H1 (cell line): ENCODE measurements around the gene MMAB. TPM values are rescaled to one million over a fixed set of nuclear protein-coding genes. Genes with fewer than 3 reads are reported as not detected.

ENCODE experiments used
- CTCF ChIA-PET: fragments of 300-600 bp; sonication (Branson Sonifier 250); formaldehyde crosslinking; loops from one replicate; lab custom pipeline; 2021; ENCODE audit not compliant: partially characterized antibody; lab: Charles Lee
- POLR2A ChIA-PET: fragments of 300-600 bp; sonication (Branson Sonifier 250); formaldehyde crosslinking; loops from one replicate; lab custom pipeline; 2021; ENCODE audit warnings: inconsistent platforms; ENCODE audit not compliant: partially characterized antibody; lab: Charles Lee
- DNase-seq, 2 experiments: peaks; one replicate each; pipeline versions ENCODE4 v3.0.0 to v3.0.0-alpha.2; 2010 to 2022; ENCODE audit warnings: low spot score in 2 of 2, low read depth in 1 of 2, mixed read lengths in 1 of 2
- FAIRE-seq: peaks from 2 replicates; lab custom pipeline; 2011; peaks lifted over from hg19 to GRCh38; lab: Jason Lieb, UNC
- H2AFZ ChIP-seq: 2 replicates; pipeline ENCODE4 v1.8.1; 2012; ENCODE audit warnings: low read length, inconsistent platforms
- H2AK5ac ChIP-seq: 2 replicates; pipeline ENCODE4 v1.6.1; 2013; ENCODE audit warnings: low read depth, low read length
- H2BK120ac ChIP-seq: replicated peaks from 2 replicates; pipeline ENCODE3; 2013; ENCODE audit warnings: low read depth, low read length, inconsistent platforms
- H2BK12ac ChIP-seq: 2 replicates; pipeline ENCODE4 v1.6.1; 2013; ENCODE audit warnings: low read depth, low read length
- H2BK15ac ChIP-seq: 2 replicates; pipeline ENCODE4 v1.6.1; 2013; ENCODE audit warnings: low read length
- H2BK20ac ChIP-seq: 2 replicates; pipeline ENCODE4 v1.6.1; 2013; ENCODE audit warnings: low read length
- H2BK5ac ChIP-seq: 2 replicates; pipeline ENCODE4 v1.6.1; 2013; ENCODE audit warnings: low read depth, low read length
- H3K14ac ChIP-seq: 2 replicates; pipeline ENCODE4 v1.6.1; 2013; ENCODE audit warnings: inconsistent platforms; ENCODE audit not compliant: insufficient read length
- H3K18ac ChIP-seq: 2 replicates; pipeline ENCODE4 v1.6.1; 2013; ENCODE audit warnings: low read length; ENCODE audit errors: extremely low read depth
- H3K23ac ChIP-seq: 2 replicates; pipeline ENCODE4 v1.6.1; 2013; ENCODE audit warnings: inconsistent platforms; ENCODE audit not compliant: insufficient read length
- H3K23me2 ChIP-seq: 2 replicates; pipeline ENCODE4 v1.6.1; 2013; ENCODE audit warnings: low read depth, low read length
- H3K27ac ChIP-seq: 2 replicates; pipeline ENCODE4 v1.6.1; 2011; ENCODE audit warnings: low read depth, low read length, inconsistent platforms
- H3K27me3 ChIP-seq, 4 experiments: replicated peaks in 1 of 4; 1 replicate in 1 of 4; 2 replicates in 3 of 4; pipeline versions ENCODE4 v1.6.1 to v1.8.1; 2011 to 2013; ENCODE audit warnings: low read length in 3 of 4, mild to moderate bottlenecking in 3 of 4, inconsistent platforms in 2 of 4, mixed read lengths in 2 of 4, moderate library complexity in 1 of 4; ENCODE audit not compliant: control insufficient read depth in 3 of 4, insufficient read depth in 3 of 4; ENCODE audit errors: extremely low read depth in 1 of 4
- H3K36me3 ChIP-seq, 4 experiments: 2 replicates each; pipeline versions ENCODE4 v1.6.1 to v1.8.1; 2011 to 2013; ENCODE audit warnings: mild to moderate bottlenecking in 4 of 4, low read length in 3 of 4, moderate library complexity in 2 of 4, control low read depth in 1 of 4, inconsistent platforms in 1 of 4; ENCODE audit not compliant: insufficient read depth in 4 of 4, control insufficient read depth in 2 of 4
- H3K4ac ChIP-seq: replicated peaks from 2 replicates; pipeline ENCODE3; 2013; ENCODE audit warnings: low read length, low read depth, mixed read lengths, inconsistent platforms; ENCODE audit not compliant: insufficient read length
- H3K4me1 ChIP-seq, 4 experiments: replicated peaks in 1 of 4; 1 replicate in 1 of 4; 2 replicates in 3 of 4; pipeline versions ENCODE4 v1.6.1 to v1.8.1; 2011 to 2013; ENCODE audit warnings: low read length in 3 of 4, inconsistent platforms in 2 of 4, mixed read lengths in 1 of 4; ENCODE audit not compliant: insufficient read depth in 4 of 4, control insufficient read depth in 3 of 4
- H3K4me2 ChIP-seq, 2 experiments: 2 replicates each; pipeline versions ENCODE4 v1.6.1 to v1.8.1; 2011 to 2013; ENCODE audit warnings: low read depth in 2 of 2, low read length in 2 of 2, control low read depth in 1 of 2, inconsistent platforms in 1 of 2, mild to moderate bottlenecking in 1 of 2; ENCODE audit not compliant: insufficient read depth in 1 of 2
- H3K4me3 ChIP-seq, 4 experiments: fragments of 200-600, 300-600 bp in 1 of 4; sonication (generic), shearing (Covaris generic), sonication (Bioruptor Twin) in 1 of 4; 2 replicates each; pipeline versions ENCODE4 v1.5.1 to v1.8.1; 2011 to 2016; ENCODE audit warnings: low read length in 4 of 4, low read depth in 3 of 4, control low read depth in 2 of 4, inconsistent platforms in 2 of 4, mild to moderate bottlenecking in 2 of 4, mixed read lengths in 1 of 4, moderate library complexity in 1 of 4; ENCODE audit not compliant: insufficient read depth in 2 of 4; ENCODE audit errors: extremely low read depth in 1 of 4
- H3K56ac ChIP-seq: replicated peaks from 2 replicates; pipeline ENCODE3; 2013; ENCODE audit warnings: low read depth, mild to moderate bottlenecking, mixed read lengths, low read length, inconsistent platforms; ENCODE audit not compliant: insufficient read length
- H3K79me1 ChIP-seq: 2 replicates; pipeline ENCODE4 v1.6.1; 2013; ENCODE audit warnings: low read depth, low read length, control low read depth
- H3K79me2 ChIP-seq, 2 experiments: 2 replicates each; pipeline versions ENCODE4 v1.6.1 to v1.8.1; 2012 to 2013; ENCODE audit warnings: low read length in 2 of 2, mild to moderate bottlenecking in 2 of 2, inconsistent platforms in 1 of 2; ENCODE audit not compliant: insufficient read depth in 2 of 2, control insufficient read depth in 1 of 2
- H3K9ac ChIP-seq, 4 experiments: replicated peaks in 1 of 4; 1 replicate in 1 of 4; 2 replicates in 3 of 4; pipeline versions ENCODE4 v1.6.1 to v1.8.1; 2011 to 2013; ENCODE audit warnings: low read depth in 3 of 4, low read length in 3 of 4, control low read depth in 2 of 4, mild to moderate bottlenecking in 2 of 4, moderate library complexity in 2 of 4, inconsistent platforms in 1 of 4; ENCODE audit errors: extremely low read depth in 1 of 4
- H3K9me3 ChIP-seq, 2 experiments: 2 replicates each; pipeline versions ENCODE4 v1.6.1 to v1.8.1; 2012 to 2013; ENCODE audit warnings: mild to moderate bottlenecking in 2 of 2, moderate library complexity in 2 of 2, control low read depth in 1 of 2, inconsistent platforms in 1 of 2, low read depth in 1 of 2, low read length in 1 of 2, mixed read lengths in 1 of 2; ENCODE audit not compliant: insufficient read depth in 2 of 2
- H4K20me1 ChIP-seq, 2 experiments: replicated peaks in 1 of 2; 2 replicates each; pipeline versions ENCODE3 to v1.8.1; 2011 to 2013; ENCODE audit warnings: inconsistent platforms in 2 of 2, low read length in 2 of 2, mild to moderate bottlenecking in 1 of 2; ENCODE audit not compliant: insufficient read depth in 2 of 2, control insufficient read depth in 1 of 2
- H4K5ac ChIP-seq: 2 replicates; pipeline ENCODE4 v1.6.1; 2013; ENCODE audit warnings: low read length, low read depth, mixed read lengths, inconsistent platforms; ENCODE audit not compliant: insufficient read length
- H4K8ac ChIP-seq: 2 replicates; pipeline ENCODE4 v1.8.0; 2013; ENCODE audit warnings: mild to moderate bottlenecking, moderate library complexity, low read length, inconsistent platforms; ENCODE audit not compliant: insufficient read depth; ENCODE audit errors: extremely low read depth
- H4K91ac ChIP-seq: replicated peaks from 2 replicates; pipeline ENCODE3; 2013; ENCODE audit warnings: low read length, mixed read lengths, inconsistent platforms; ENCODE audit not compliant: insufficient read length
- CBX5 ChIP-seq: fragments of 300-800, 300-1000 bp; sonication (generic); IDR thresholded peaks from 2 replicates; pipeline ENCODE4 v1.7.1; 2016; ENCODE audit warnings: antibody characterized with exemption, low read length, low read depth
- CHD1 ChIP-seq: IDR thresholded peaks from 2 replicates; pipeline ENCODE4 v1.6.1; 2012; ENCODE audit warnings: low read depth, low read length, improper control_type of control experiment
- JUND ChIP-seq: IDR thresholded peaks from 2 replicates; pipeline ENCODE4 v1.6.1; 2011; ENCODE audit warnings: mild to moderate bottlenecking, improper control_type of control experiment, low read length
- KDM1A ChIP-seq: fragments of 200-600, 300-600 bp; sonication (generic); IDR thresholded peaks from 2 replicates; pipeline ENCODE4 v1.7.1; 2016; ENCODE audit warnings: mild to moderate bottlenecking, low read length, borderline replicate concordance
- MAFK ChIP-seq: IDR thresholded peaks from 2 replicates; pipeline ENCODE4 v1.6.1; 2012; ENCODE audit warnings: low read depth, mild to moderate bottlenecking, improper control_type of control experiment, low read length
- RNF2 ChIP-seq: fragments of 200-900, 300-1000 bp; sonication (generic); IDR thresholded peaks from 2 replicates; pipeline ENCODE4 v1.7.1; 2016; ENCODE audit warnings: borderline replicate concordance, low read depth, mild to moderate bottlenecking, antibody characterized with exemption, low read length; ENCODE audit not compliant: poor library complexity, severe bottlenecking; ENCODE audit errors: missing control alignments
- SIX5 ChIP-seq: IDR thresholded peaks from 2 replicates; pipeline ENCODE4 v1.6.1; 2011; ENCODE audit warnings: mild to moderate bottlenecking, low read depth, low read length
- SP1 ChIP-seq: IDR thresholded peaks from 2 replicates; pipeline ENCODE4 v1.6.1; 2011; ENCODE audit warnings: low read depth, low read length
- SP2 ChIP-seq: IDR thresholded peaks from 2 replicates; pipeline ENCODE4 v1.6.1; 2012; ENCODE audit warnings: mild to moderate bottlenecking, low read length, inconsistent platforms
- TEAD4 ChIP-seq: IDR thresholded peaks from 2 replicates; pipeline ENCODE4 v1.6.1; 2012; ENCODE audit warnings: low read depth, low read length, inconsistent platforms, mixed read lengths
- YY1 ChIP-seq: IDR thresholded peaks from 2 replicates; pipeline ENCODE4 v1.6.1; 2011; ENCODE audit warnings: low read depth, mild to moderate bottlenecking, low read length
- WGBS, 2 experiments: shearing (Covaris generic) in 1 of 2; methylation state at CpG; one replicate each; pipeline versions ENCODE4 v1.1.6 to v1.1.7; 2013 to 2015; ENCODE audit warnings: low lambda C conversion rate in 2 of 2, mixed read lengths in 2 of 2, inconsistent platforms in 1 of 2, low coverage in 1 of 2, missing lambda C conversion rate in 1 of 2; ENCODE audit not compliant: insufficient replicate concordance in 2 of 2, insufficient coverage in 1 of 2, insufficient read length in 1 of 2; ENCODE audit errors: extremely low coverage in 1 of 2, missing lambda C conversion rate in 1 of 2; 5-methylcytosine and 5-hydroxymethylcytosine counted together
- polyA plus RNA-seq, 7 experiments: library from polyadenylated mRNA; depleted of rRNA in 3 of 7; stranded (reverse) in 5 of 7; unstranded in 2 of 7; fragments of >200 nt in 5 of 7; fragments of 200-250 nt in 2 of 7; gene quantifications; 1 replicate in 5 of 7; 2 replicates in 1 of 7; 4 replicates in 1 of 7; pipeline versions ENCODE4 v1.2.1 to v1.2.3, GENCODE V29; 2011 to 2013; ENCODE audit warnings: missing spikeins in 2 of 7, mixed read lengths in 2 of 7
- total RNA-seq: library from RNA; stranded (reverse); fragmentation: NEBNext Ultra II Directional; extraction: Animal tissue kit (Norgen Biotek cat#: 25700); gene quantifications from 2 replicates; pipeline ENCODE4 v1.2.1, GENCODE V29; 2021
- TF ChIP-seq, protein P1 (sequence below): IDR thresholded peaks from 2 replicates; pipeline ENCODE4 v1.6.1; 2012; ENCODE audit warnings: low read length, inconsistent platforms

MMAB gene
- total and polyA plus RNA-seq, 2 of the 8 experiments (the other 6 are each of a cell fraction or from before 2014, with no cell fraction given), result 12.9 to 18.5 TPM

DNA sequence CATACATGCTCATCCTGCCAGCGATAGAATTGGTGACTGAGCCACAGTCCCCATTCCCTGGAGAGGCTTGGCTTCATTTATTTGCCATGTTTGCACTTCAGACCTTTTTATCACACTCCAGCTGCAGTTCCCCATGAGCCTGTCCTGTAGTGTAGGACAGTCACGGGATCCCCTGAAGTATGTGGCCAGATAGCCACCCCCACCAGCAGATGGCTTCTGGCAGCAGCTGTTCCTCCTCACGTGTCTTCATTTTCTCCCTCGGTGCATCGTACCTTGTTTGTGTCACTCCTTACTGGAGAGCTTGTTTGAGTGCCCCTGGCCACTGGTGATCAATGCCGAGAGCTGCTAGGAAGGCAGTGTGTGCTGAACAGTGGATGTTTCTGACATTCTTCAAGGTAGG is 55.7 kb downstream of the MMAB start:
- no peak overlapping the region for H2BK20ac ChIP-seq
- H3K9ac ChIP-seq, result no peak overlapping the region
- H3K14ac ChIP-seq, result no peak overlapping the region
- ChIA-PET CTCF (interaction anchor here (0.8 to 6.6 kb wide), 27 partner anchors 9 to 282 kb away, joined by 3 to 75 read pairs (median 4); partner anchors contain the start of genes MMAB and MVK), POLR2A (no interaction called here)
- H3K4ac ChIP-seq, result no peak overlapping the region
- no peaks in the 10 kb centered on the region for H3K27me3 ChIP-seq
- H4K5ac ChIP-seq, result no peak overlapping the region
- no peak overlapping the region for H3K18ac ChIP-seq
- no peak overlapping the region for H3K4me3 ChIP-seq
- no peak overlapping the region for H3K56ac ChIP-seq
- H3K9me3 ChIP-seq, result no peaks in the 10 kb centered on the region
- H3K23me2 ChIP-seq, result no peaks in the 10 kb centered on the region
- H3K23ac ChIP-seq, result no peak overlapping the region
- no peak overlapping the region for H3K27ac ChIP-seq
- H3K79me2 ChIP-seq, result no peaks in the 10 kb centered on the region
- H3K79me1 ChIP-seq, result no peaks in the 10 kb centered on the region
- no peak for FAIRE-seq
- H3K4me1 ChIP-seq, result peaks cover 0 to 7% (median 0%) of the 10 kb centered on the region in 4 experiments; a peak in 1 of 7 replicates
- no peak overlapping the region for H2BK5ac ChIP-seq
- H2BK15ac ChIP-seq, result no peak overlapping the region
- no peak for DNase-seq
- no peak overlapping the region for H2BK120ac ChIP-seq
- no peak overlapping the region for H4K8ac ChIP-seq
- no peak overlapping the region for H4K91ac ChIP-seq
- no peak overlapping the region for H2AK5ac ChIP-seq
- 87% methylated on average over 6 of the region's 6 CpGs; no CpG with 5 or more reads in 1 of the 2 experiments for WGBS, 2 experiments
- H2AFZ ChIP-seq, result no peak overlapping the region
- H3K4me2 ChIP-seq, result no peak overlapping the region
- H2BK12ac ChIP-seq, result no peak overlapping the region
- H3K36me3 ChIP-seq, result peaks cover 2 to 21% (median 7%) of the 10 kb centered on the region in 4 experiments; a peak in 5 of 8 replicates
- peaks cover 0 to 4% of the 10 kb centered on the region in 2 experiments for H4K20me1 ChIP-seq
- TF ChIP-seq SIX5, result no peak
- no peak for TF ChIP-seq CBX5
- TF ChIP-seq MAFK, result no peak
- no peak for TF ChIP-seq RNF2
- TF ChIP-seq KDM1A, result no peak
- TF ChIP-seq SP1, result no peak
- no peak for TF ChIP-seq YY1
- TF ChIP-seq TEAD4, result no peak
- TF ChIP-seq, protein P1, sequence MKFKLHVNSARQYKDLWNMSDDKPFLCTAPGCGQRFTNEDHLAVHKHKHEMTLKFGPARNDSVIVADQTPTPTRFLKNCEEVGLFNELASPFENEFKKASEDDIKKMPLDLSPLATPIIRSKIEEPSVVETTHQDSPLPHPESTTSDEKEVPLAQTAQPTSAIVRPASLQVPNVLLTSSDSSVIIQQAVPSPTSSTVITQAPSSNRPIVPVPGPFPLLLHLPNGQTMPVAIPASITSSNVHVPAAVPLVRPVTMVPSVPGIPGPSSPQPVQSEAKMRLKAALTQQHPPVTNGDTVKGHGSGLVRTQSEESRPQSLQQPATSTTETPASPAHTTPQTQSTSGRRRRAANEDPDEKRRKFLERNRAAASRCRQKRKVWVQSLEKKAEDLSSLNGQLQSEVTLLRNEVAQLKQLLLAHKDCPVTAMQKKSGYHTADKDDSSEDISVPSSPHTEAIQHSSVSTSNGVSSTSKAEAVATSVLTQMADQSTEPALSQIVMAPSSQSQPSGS, result no peak
- no peak for TF ChIP-seq JUND
- no peak for TF ChIP-seq SP2
- TF ChIP-seq CHD1, result no peak
